HepG2 (cell line): ENCODE data around the gene NCOA7. TPM values are rescaled to one million over a fixed set of nuclear protein-coding genes. Genes with fewer than 3 reads are reported as not detected.

Experiments
- ATF1 ChIP-seq: IDR thresholded peaks from 2 replicates; pipeline ENCODE4 v1.6.1; 2016; ENCODE audit warnings: mild to moderate bottlenecking, control low read depth
- BRD4 ChIP-seq: sonication (generic); formaldehyde crosslinking; IDR thresholded peaks from 2 replicates; pipeline ENCODE4 v1.4.0; 2020; ENCODE audit warnings: missing genetic modification reagents
- HNRNPH1 ChIP-seq: fragments of 200-400 bp; formaldehyde crosslinking; optimal IDR thresholded peaks from 2 replicates; pipeline ENCODE3; 2017; ENCODE audit warnings: mild to moderate bottlenecking, low read depth, low read length
- KLF15 ChIP-seq: sonication (generic); formaldehyde crosslinking; IDR thresholded peaks from 2 replicates; pipeline ENCODE4 v1.8.1; 2023; ENCODE audit warnings: borderline replicate concordance, mild to moderate bottlenecking, inconsistent platforms, missing genetic modification reagents, mixed read lengths
- KLF6 ChIP-seq: IDR thresholded peaks from 2 replicates; pipeline ENCODE4 v1.8.0; 2016; ENCODE audit warnings: missing biosample characterization, missing genetic modification reagents
- MTF2 ChIP-seq: sonication (generic); formaldehyde crosslinking; IDR thresholded peaks from 2 replicates; pipeline ENCODE4 v1.5.0; 2020; ENCODE audit warnings: missing genetic modification reagents, borderline replicate concordance
- NFE2 ChIP-seq: sonication (generic); formaldehyde crosslinking; IDR thresholded peaks from 2 replicates; pipeline ENCODE4 v1.4.0; 2020; ENCODE audit warnings: missing genetic modification reagents
- NFIC ChIP-seq: IDR thresholded peaks from 2 replicates; pipeline ENCODE4 v1.6.1; 2012; ENCODE audit warnings: mild to moderate bottlenecking, low read length, inconsistent platforms
- PHF8 ChIP-seq: sonication (generic); formaldehyde crosslinking; IDR thresholded peaks from 2 replicates; pipeline ENCODE4 v1.5.0; 2020; ENCODE audit warnings: missing genetic modification reagents
- POGZ ChIP-seq: sonication (generic); formaldehyde crosslinking; IDR thresholded peaks from 2 replicates; pipeline ENCODE4 v1.4.0; 2020; ENCODE audit warnings: mild to moderate bottlenecking, missing genetic modification reagents
- SP5 ChIP-seq: IDR thresholded peaks from 2 replicates; pipeline ENCODE4 v1.6.1; 2016; ENCODE audit warnings: low read depth, borderline replicate concordance
- TAF15 ChIP-seq: fragments of 200-400 bp; formaldehyde crosslinking; IDR thresholded peaks from one replicate; pipeline ENCODE4 v1.6.1; 2018; ENCODE audit warnings: mild to moderate bottlenecking, low read depth, low read length; ENCODE audit not compliant: poor library complexity, severe bottlenecking
- TOPORS ChIP-seq: sonication (generic); formaldehyde crosslinking; IDR thresholded peaks from 2 replicates; pipeline ENCODE4 v1.8.0; 2023; ENCODE audit warnings: mild to moderate bottlenecking, missing genetic modification reagents
- ZEB1 ChIP-seq: IDR thresholded peaks from 2 replicates; pipeline ENCODE4 v1.6.1; 2012; ENCODE audit warnings: mild to moderate bottlenecking, low read depth, inconsistent platforms; ENCODE audit not compliant: insufficient replicate concordance
- ZFYVE20 ChIP-seq: sonication (generic); formaldehyde crosslinking; IDR thresholded peaks from 2 replicates; pipeline ENCODE4 v1.8.0; 2023; ENCODE audit warnings: low read depth, mild to moderate bottlenecking, moderate library complexity, missing genetic modification reagents, borderline replicate concordance
- ZNF446 ChIP-seq: sonication (generic); formaldehyde crosslinking; IDR thresholded peaks from 2 replicates; pipeline ENCODE4 v1.5.0; 2020; ENCODE audit warnings: mild to moderate bottlenecking, missing genetic modification reagents
- ZNF670 ChIP-seq: sonication (generic); formaldehyde crosslinking; IDR thresholded peaks from 2 replicates; pipeline ENCODE4 v1.8.0; 2022; ENCODE audit warnings: mild to moderate bottlenecking, missing genetic modification reagents, borderline replicate concordance
- ZNF678 ChIP-seq: sonication (generic); formaldehyde crosslinking; IDR thresholded peaks from 2 replicates; pipeline ENCODE4 v1.4.0; 2020; ENCODE audit warnings: mild to moderate bottlenecking, missing genetic modification reagents
- ZNF790 ChIP-seq: sonication (generic); formaldehyde crosslinking; IDR thresholded peaks from 2 replicates; pipeline ENCODE4 v1.8.0; 2022; ENCODE audit warnings: missing genetic modification reagents, mild to moderate bottlenecking, borderline replicate concordance
- ZNF878 ChIP-seq: sonication (generic); formaldehyde crosslinking; IDR thresholded peaks from 2 replicates; pipeline ENCODE4 v1.8.1; 2023; ENCODE audit warnings: mild to moderate bottlenecking, missing genetic modification reagents, moderate library complexity
- polyA plus RNA-seq, 8 experiments: library from polyadenylated mRNA; depleted of rRNA in 3 of 8; stranded (reverse) in 7 of 8; unstranded in 1 of 8; fragments of >200 nt; fragmentation: Illumina TruSeq in 4 of 8; extraction: Trizol in 4 of 8; gene quantifications; 2 replicates each; pipeline versions ENCODE4 v1.2.1 to v1.2.3, GENCODE V29; 2011 to 2016; ENCODE audit warnings: low read depth in 4 of 8, missing spikeins in 1 of 8, mixed read lengths in 1 of 8; ENCODE audit not compliant: insufficient read depth in 1 of 8
- total RNA-seq, 5 experiments: library from RNA; depleted of rRNA; stranded (reverse); fragments of >200 nt; fragmentation: Illumina TruSeq; extraction: Trizol; gene quantifications; 2 replicates each; pipeline ENCODE4 v1.2.3, GENCODE V29; 2016; ENCODE audit warnings: low read depth in 1 of 5
- TF ChIP-seq, protein P1 (sequence below): fragments of 450-650 bp; IDR thresholded peaks from 2 replicates; pipeline ENCODE4 v1.6.1; 2017; ENCODE audit warnings: mild to moderate bottlenecking
- TF ChIP-seq, protein P2 (sequence below): sonication (generic); formaldehyde crosslinking; IDR thresholded peaks from 2 replicates; pipeline ENCODE4 v1.5.0; 2020; ENCODE audit warnings: missing genetic modification reagents
- TF ChIP-seq, protein P3 (sequence below): sonication (generic); formaldehyde crosslinking; IDR thresholded peaks from 2 replicates; pipeline ENCODE4 v1.8.0; 2022; ENCODE audit warnings: missing genetic modification reagents, low read depth, mild to moderate bottlenecking, borderline replicate concordance
- TF ChIP-seq, protein P4 (sequence below): sonication (generic); formaldehyde crosslinking; IDR thresholded peaks from 2 replicates; pipeline ENCODE4; 2020; ENCODE audit warnings: missing genetic modification reagents, mild to moderate bottlenecking, borderline replicate concordance

The NCOA7 gene
- total and polyA plus RNA-seq, 2 of the 13 experiments (the other 11 are each of a cell fraction or from before 2014, with no cell fraction given) = 13.6 to 20.8 TPM

DNA sequence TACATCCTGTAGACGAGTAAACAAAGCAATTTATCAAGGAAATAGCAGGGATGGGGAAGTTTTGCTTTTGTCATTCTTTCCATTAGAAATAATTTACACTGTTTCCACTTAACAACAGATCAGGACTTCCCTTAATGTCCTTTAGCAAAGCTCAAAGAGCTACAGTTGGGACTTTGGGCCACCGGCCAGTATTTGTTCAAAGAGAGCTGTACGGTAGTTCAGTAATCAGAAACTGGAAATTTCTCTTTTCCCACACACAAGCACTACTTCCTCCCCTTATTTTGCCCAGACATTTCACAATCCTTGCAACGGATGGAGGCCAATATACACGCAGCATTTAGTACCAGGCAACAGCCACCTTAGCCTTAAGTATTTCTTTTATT is 153.7 kb downstream of the NCOA7 start (continued):
- no peak for TF ChIP-seq MTF2 (CRISPR knock-in tag)
- TF ChIP-seq HNRNPH1 = no peak
- no peak for TF ChIP-seq SP5 (CRISPR knock-in tag)
- 0 out of 2 replicates have a peak, but pooled peaks have one; percentile 42 for TF ChIP-seq KLF6 (CRISPR knock-in tag)
- peak; percentile 82; the same call in 1 of the 2 replicates for TF ChIP-seq NFIC
- peak; percentile 94 for TF ChIP-seq POGZ (CRISPR knock-in tag)
- TF ChIP-seq NFE2 (CRISPR knock-in tag) = no peak
- no peak for TF ChIP-seq ZFYVE20 (CRISPR knock-in tag)
- TF ChIP-seq, protein P1, sequence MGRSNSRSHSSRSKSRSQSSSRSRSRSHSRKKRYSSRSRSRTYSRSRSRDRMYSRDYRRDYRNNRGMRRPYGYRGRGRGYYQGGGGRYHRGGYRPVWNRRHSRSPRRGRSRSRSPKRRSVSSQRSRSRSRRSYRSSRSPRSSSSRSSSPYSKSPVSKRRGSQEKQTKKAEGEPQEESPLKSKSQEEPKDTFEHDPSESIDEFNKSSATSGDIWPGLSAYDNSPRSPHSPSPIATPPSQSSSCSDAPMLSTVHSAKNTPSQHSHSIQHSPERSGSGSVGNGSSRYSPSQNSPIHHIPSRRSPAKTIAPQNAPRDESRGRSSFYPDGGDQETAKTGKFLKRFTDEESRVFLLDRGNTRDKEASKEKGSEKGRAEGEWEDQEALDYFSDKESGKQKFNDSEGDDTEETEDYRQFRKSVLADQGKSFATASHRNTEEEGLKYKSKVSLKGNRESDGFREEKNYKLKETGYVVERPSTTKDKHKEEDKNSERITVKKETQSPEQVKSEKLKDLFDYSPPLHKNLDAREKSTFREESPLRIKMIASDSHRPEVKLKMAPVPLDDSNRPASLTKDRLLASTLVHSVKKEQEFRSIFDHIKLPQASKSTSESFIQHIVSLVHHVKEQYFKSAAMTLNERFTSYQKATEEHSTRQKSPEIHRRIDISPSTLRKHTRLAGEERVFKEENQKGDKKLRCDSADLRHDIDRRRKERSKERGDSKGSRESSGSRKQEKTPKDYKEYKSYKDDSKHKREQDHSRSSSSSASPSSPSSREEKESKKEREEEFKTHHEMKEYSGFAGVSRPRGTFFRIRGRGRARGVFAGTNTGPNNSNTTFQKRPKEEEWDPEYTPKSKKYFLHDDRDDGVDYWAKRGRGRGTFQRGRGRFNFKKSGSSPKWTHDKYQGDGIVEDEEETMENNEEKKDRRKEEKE = no peak
- TF ChIP-seq, protein P2, sequence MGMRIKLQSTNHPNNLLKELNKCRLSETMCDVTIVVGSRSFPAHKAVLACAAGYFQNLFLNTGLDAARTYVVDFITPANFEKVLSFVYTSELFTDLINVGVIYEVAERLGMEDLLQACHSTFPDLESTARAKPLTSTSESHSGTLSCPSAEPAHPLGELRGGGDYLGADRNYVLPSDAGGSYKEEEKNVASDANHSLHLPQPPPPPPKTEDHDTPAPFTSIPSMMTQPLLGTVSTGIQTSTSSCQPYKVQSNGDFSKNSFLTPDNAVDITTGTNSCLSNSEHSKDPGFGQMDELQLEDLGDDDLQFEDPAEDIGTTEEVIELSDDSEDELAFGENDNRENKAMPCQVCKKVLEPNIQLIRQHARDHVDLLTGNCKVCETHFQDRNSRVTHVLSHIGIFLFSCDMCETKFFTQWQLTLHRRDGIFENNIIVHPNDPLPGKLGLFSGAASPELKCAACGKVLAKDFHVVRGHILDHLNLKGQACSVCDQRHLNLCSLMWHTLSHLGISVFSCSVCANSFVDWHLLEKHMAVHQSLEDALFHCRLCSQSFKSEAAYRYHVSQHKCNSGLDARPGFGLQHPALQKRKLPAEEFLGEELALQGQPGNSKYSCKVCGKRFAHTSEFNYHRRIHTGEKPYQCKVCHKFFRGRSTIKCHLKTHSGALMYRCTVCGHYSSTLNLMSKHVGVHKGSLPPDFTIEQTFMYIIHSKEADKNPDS (CRISPR knock-in tag) = no peak
- no peak for TF ChIP-seq PHF8
- TF ChIP-seq ZNF678 (CRISPR knock-in tag) = no peak
- no peak for TF ChIP-seq ZNF790
- TF ChIP-seq, protein P3, sequence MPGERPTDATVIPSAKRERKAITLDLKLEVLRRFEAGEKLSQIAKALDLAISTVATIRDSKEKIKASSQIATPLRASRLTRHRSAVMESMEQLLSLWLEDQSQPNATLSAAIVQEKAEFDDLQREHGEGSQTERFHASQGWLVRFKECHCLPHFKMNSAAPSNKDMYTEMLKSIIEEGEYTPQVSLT (CRISPR knock-in tag) = no peak
- TF ChIP-seq ZEB1 = no peak
- no peak for TF ChIP-seq TAF15
- peak; percentile 28; the same call in 1 of the 2 replicates for TF ChIP-seq ZNF670 (CRISPR knock-in tag)
- TF ChIP-seq ATF1 (CRISPR knock-in tag) = peak; percentile 28; the same call in 1 of the 2 replicates
- no peak for TF ChIP-seq ZNF878 (CRISPR knock-in tag)
- no peak for TF ChIP-seq ZNF446 (CRISPR knock-in tag)
- no peak for TF ChIP-seq KLF15
- TF ChIP-seq TOPORS (CRISPR knock-in tag) = no peak
- TF ChIP-seq, protein P4, sequence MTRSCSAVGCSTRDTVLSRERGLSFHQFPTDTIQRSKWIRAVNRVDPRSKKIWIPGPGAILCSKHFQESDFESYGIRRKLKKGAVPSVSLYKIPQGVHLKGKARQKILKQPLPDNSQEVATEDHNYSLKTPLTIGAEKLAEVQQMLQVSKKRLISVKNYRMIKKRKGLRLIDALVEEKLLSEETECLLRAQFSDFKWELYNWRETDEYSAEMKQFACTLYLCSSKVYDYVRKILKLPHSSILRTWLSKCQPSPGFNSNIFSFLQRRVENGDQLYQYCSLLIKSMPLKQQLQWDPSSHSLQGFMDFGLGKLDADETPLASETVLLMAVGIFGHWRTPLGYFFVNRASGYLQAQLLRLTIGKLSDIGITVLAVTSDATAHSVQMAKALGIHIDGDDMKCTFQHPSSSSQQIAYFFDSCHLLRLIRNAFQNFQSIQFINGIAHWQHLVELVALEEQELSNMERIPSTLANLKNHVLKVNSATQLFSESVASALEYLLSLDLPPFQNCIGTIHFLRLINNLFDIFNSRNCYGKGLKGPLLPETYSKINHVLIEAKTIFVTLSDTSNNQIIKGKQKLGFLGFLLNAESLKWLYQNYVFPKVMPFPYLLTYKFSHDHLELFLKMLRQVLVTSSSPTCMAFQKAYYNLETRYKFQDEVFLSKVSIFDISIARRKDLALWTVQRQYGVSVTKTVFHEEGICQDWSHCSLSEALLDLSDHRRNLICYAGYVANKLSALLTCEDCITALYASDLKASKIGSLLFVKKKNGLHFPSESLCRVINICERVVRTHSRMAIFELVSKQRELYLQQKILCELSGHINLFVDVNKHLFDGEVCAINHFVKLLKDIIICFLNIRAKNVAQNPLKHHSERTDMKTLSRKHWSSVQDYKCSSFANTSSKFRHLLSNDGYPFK = no peak
- TF ChIP-seq BRD4 (CRISPR knock-in tag) = no peak
